Tibial nerve (tissue), 4 donors: ENCODE results near the gene SECTM1. TPM values are rescaled to one million over a fixed set of nuclear protein-coding genes. Genes with fewer than 3 reads are reported as not detected.

Experiments
- DNase-seq, 2 donors: peaks; one replicate each; pipeline ENCODE4 v3.0.0-alpha.2; 2019; ENCODE audit warnings: low spot score in 2 of 2
- H3K27ac ChIP-seq, 4 donors: fragments of 200-600 bp; sonication (generic) in 3 of 4; one replicate each; pipeline ENCODE4 v1.5.1; 2017 to 2019; ENCODE audit warnings: mild to moderate bottlenecking in 1 of 4
- H3K27me3 ChIP-seq, 2 donors: fragments of 200-600 bp; sonication (generic) in 1 of 2; one replicate each; pipeline versions ENCODE4 v1.5.1 to v1.6.0; 2017 to 2019
- H3K36me3 ChIP-seq, 3 donors: fragments of 200-600 bp; sonication (generic); one replicate each; pipeline ENCODE4 v1.5.1; 2018 to 2019
- H3K4me1 ChIP-seq, 4 donors: fragments of 200-600 bp; sonication (generic) in 3 of 4; one replicate each; pipeline ENCODE4 v1.5.1; 2017 to 2019
- H3K4me3 ChIP-seq, 4 donors: fragments of 200-600 bp; sonication (generic) in 3 of 4; one replicate each; pipeline ENCODE4 v1.5.1; 2017 to 2019; ENCODE audit warnings: mild to moderate bottlenecking in 1 of 4, moderate library complexity in 1 of 4
- H3K9me3 ChIP-seq, 4 donors: fragments of 200-600 bp; sonication (generic) in 3 of 4; one replicate each; pipeline ENCODE4 v1.5.1; 2017 to 2019
- EP300 ChIP-seq, 2 donors: sonication (generic); formaldehyde crosslinking; IDR thresholded peaks; one replicate each; pipeline ENCODE4 v1.6.1; 2017; ENCODE audit warnings: antibody characterized with exemption in 2 of 2, mild to moderate bottlenecking in 1 of 2
- POLR2A ChIP-seq, 2 donors: fragments of 450-650 bp; IDR thresholded peaks; one replicate each; pipeline ENCODE4 v1.6.1; 2017; ENCODE audit warnings: antibody characterized with exemption in 2 of 2, mild to moderate bottlenecking in 2 of 2, moderate library complexity in 2 of 2
- WGBS, 2 donors: methylation state at CpG; one replicate each; pipeline ENCODE4 v1.1.5; 2018; 5-methylcytosine and 5-hydroxymethylcytosine counted together
- total RNA-seq, 4 donors: library from RNA; depleted of rRNA; stranded (reverse); fragments of >200 nt; gene quantifications; one replicate each; pipeline ENCODE4 v1.1.0, GENCODE V29; 2016
- TF ChIP-seq, protein P1 (sequence below), 5 experiments: fragments of 200-600 bp in 3 of 5; fragments of 450-650 bp in 2 of 5; sonication (generic) in 3 of 5; IDR thresholded peaks; one replicate each; pipeline ENCODE4 v1.5.1; 2016 to 2019; ENCODE audit warnings: antibody characterized with exemption in 5 of 5, mild to moderate bottlenecking in 3 of 5, moderate library complexity in 2 of 5

SECTM1 gene
- total RNA-seq, 4 donors from 2014 or later = 6.9 to 12.6 (median 11.3) TPM

DNA sequence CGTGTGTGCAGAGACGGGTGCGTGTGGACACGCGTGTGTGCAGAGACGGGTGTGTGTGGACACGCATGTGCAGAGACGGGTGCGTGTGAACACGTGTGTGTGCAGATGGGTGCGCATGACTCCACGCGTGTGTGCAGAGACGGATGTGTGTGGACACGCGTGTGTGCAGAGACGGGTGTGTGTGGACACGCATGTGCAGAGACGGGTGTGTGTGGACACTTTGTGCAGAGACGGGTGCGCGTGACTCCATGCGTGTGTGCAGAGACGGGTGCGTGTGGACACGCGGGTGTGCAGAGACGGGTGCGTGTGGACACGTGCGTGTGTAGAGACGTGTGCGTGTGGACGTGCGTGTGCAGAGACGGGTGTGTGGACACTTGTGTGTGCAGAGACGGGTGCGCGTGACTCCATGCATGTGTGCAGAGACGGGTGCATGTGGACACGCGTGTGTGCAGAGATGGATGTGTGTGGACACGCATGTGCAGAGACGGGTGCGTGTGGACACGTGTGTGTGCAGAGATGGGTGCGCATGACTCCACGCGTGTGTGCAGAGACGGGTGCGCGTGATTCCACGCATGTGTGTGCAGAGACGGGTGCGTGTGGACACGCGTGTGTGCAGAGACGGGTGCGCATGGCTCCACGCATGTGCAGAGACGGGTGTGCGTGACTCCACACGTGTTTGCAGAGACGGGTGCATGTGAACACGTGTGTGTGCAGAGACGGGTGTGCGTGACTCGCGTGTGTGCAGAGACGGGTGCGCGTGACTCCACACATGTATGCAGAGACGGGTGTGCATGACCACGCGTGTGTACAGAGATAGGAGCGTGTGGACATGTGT is 14.6 kb downstream of the SECTM1 start:
- no peak for TF ChIP-seq POLR2A (IDR thresholded peaks at IDR 0.05)
- TF ChIP-seq, protein P1, sequence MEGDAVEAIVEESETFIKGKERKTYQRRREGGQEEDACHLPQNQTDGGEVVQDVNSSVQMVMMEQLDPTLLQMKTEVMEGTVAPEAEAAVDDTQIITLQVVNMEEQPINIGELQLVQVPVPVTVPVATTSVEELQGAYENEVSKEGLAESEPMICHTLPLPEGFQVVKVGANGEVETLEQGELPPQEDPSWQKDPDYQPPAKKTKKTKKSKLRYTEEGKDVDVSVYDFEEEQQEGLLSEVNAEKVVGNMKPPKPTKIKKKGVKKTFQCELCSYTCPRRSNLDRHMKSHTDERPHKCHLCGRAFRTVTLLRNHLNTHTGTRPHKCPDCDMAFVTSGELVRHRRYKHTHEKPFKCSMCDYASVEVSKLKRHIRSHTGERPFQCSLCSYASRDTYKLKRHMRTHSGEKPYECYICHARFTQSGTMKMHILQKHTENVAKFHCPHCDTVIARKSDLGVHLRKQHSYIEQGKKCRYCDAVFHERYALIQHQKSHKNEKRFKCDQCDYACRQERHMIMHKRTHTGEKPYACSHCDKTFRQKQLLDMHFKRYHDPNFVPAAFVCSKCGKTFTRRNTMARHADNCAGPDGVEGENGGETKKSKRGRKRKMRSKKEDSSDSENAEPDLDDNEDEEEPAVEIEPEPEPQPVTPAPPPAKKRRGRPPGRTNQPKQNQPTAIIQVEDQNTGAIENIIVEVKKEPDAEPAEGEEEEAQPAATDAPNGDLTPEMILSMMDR (IDR thresholded peaks at IDR 0.05) = no peak
- TF ChIP-seq EP300 (IDR thresholded peaks at IDR 0.05) = no peak

DNA sequence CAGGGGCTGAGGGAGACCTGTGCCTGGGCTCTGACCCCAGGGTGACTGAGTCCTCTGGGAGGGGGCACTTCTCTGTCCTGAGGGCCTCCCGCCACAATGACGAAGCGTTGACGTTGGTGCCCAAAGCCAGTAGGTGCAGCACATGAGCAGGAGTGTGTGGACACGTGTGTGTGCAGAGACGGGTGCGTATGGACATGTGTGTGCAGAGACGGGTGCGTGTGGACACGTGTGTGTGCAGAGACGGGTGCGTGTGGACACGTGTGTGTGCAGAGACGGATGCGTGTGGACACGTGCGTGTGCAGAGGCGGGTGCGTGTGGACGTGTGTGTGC is 15.4 kb downstream of the SECTM1 start:
- Histone ChIP-seq H3K27ac (no peak overlapping the region), H3K4me3 (no peak overlapping the region), H3K4me1 (peaks cover 0 to 31% (median 11%) of the 10 kb centered on the region in 4 donors), H3K27me3 (peaks cover 0 to 52% of the 10 kb centered on the region in 2 donors), H3K9me3 (no peaks in the 10 kb centered on the region), H3K36me3 (no peaks in the 10 kb centered on the region)
- 92 to 93% methylated on average over 20 of the region's 20 CpGs for WGBS, 2 donors
- TF ChIP-seq, protein P1 (IDR thresholded peaks at IDR 0.05) = no peak
- no peak for TF ChIP-seq POLR2A (IDR thresholded peaks at IDR 0.05)
- no peak for TF ChIP-seq EP300 (IDR thresholded peaks at IDR 0.05)
- DNase-seq = no peak

More for the DNA sequence above, 14.6 kb downstream of the SECTM1 start:
- Histone ChIP-seq H3K27ac (no peak overlapping the region), H3K27me3 (peaks cover 0 to 46% of the 10 kb centered on the region in 2 donors), H3K4me1 (peaks cover 0 to 31% (median 11%) of the 10 kb centered on the region in 4 donors), H3K9me3 (no peaks in the 10 kb centered on the region), H3K36me3 (no peaks in the 10 kb centered on the region), H3K4me3 (no peak overlapping the region)
- 93 to 96% methylated on average over 76 of the region's 76 CpGs for WGBS, 2 donors
- DNase-seq = no peak

DNA sequence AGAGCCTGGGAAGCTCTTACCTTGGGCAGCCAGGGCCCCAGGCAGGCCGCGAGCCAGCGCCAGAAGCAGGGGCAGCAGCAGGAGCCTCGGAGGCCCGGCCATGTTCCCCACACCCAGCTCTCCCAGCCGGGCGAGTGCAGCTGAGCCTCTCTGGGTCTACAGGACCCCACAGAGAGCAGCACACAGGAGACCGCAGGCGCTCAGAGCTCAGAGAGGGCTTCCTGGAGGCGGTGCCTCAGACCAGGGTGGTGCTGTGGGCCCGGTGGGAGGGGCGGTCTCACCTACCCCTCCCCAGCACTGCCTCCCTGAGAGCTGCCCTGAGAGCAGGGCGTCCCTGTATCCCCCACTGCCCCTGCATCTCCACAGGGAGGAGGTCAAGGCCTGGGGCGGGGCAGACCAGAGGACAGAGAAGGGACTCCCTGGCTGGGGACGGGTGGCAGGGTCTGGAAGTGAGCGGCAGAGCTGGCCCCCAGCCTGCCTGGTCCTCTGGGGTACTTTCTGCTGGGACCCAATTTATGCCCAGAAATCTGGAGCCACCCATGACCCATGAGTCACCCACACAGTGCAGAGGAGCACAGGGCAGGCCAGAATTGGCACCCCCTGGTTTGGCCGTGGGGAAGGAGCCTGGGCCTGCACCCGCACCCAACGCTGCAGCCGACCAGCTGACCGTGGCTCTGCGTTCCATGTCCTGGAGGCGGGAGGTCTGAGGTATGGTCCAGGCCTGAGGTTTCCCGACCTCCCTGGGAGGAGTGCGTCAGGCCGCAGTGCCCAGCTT is 16.0 kb downstream of the SECTM1 start, which contains the start of gene CD7:
Gene CD7, minus strand, starts transcription at position 215 of the 775 bp plus-strand sequence. Its CDS starts 113 bp downstream, at position 102.
- H3K4me1 ChIP-seq = peaks cover 0 to 31% (median 11%) of the 10 kb centered on the region in 4 donors
- peak within 1 kb of the TSS in 1 of 4 donors; percentile 6 for H3K4me3 ChIP-seq
- no peaks in the 10 kb centered on the region for H3K9me3 ChIP-seq
- no peak for TF ChIP-seq EP300 (IDR thresholded peaks at IDR 0.05)
- TF ChIP-seq POLR2A (IDR thresholded peaks at IDR 0.05) = no peak
- TF ChIP-seq, protein P1 (IDR thresholded peaks at IDR 0.05) = no peak
- DNase-seq = no peak
- peaks cover 0 to 51% of the 10 kb centered on the region in 2 donors for H3K27me3 ChIP-seq
- WGBS, 2 donors = 83% methylated on average over 10 of the region's 26 CpGs; no CpG with 5 or more reads in 1 of the 2 donors
- H3K36me3 ChIP-seq = no peaks in the 10 kb centered on the region
- H3K27ac ChIP-seq = peak within 1 kb of the TSS in 1 of 4 donors; percentile 1

DNA sequence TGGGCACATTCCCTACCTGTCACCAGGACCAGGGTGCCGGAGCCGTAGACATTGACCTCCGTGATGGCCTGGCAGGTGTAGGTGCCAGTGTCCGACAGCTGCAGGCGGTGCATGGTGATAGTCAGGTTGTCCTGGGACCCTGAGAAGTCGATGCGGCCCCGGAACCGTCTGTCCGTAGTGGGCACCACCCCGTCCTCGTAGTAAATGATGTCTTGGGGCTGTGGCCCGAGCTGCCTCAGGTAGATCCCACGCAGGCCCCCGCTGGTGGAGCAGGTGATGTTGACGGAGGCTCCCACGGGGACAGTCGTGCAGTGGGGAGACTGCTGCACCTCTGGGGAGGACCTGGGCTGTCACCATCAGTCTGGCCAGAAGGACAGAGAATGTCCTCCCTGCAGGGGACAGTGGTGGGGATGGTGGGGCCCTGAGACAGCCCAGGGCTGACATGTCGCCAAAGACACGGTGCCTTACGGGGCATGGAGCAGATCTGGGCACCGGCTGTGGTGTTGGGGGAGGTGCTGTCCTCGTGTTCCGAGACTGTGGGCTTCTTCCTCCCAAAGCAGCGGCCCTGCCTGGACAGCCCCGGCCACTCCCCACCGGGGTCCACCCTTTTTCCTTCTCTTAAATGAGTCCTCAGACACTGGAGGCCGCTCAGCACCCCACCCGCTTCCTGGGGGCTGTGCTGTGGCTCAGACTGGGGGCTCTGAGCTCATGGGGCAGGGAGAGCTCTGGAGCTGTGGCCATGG is 16.7 kb downstream of the SECTM1 start:
- Histone ChIP-seq H3K9me3 (no peaks in the 10 kb centered on the region), H3K4me1 (peaks cover 0 to 30% (median 11%) of the 10 kb centered on the region in 4 donors), H3K4me3 (peak overlapping the region in 1 of 4 donors; percentile 6), H3K36me3 (no peaks in the 10 kb centered on the region), H3K27ac (peak overlapping the region in 1 of 4 donors; percentile 1), H3K27me3 (peaks cover 0 to 57% of the 10 kb centered on the region in 2 donors)
- DNase-seq = no peak
- 67 to 73% methylated on average over 10 to 12 of the region's 29 CpGs for WGBS, 2 donors
- TF ChIP-seq EP300 (IDR thresholded peaks at IDR 0.05) (no peak), POLR2A (IDR thresholded peaks at IDR 0.05) (no peak)
- TF ChIP-seq, protein P1 (IDR thresholded peaks at IDR 0.05) = no peak
